Measurements from ENCODE around the gene TBX20. TPM values are rescaled to one million over a fixed set of nuclear protein-coding genes. Genes with fewer than 3 reads are reported as not detected.
"Not testable (repeated sequence)": the region's sequence is repeated elsewhere in the genome, so short reads cannot be mapped to it uniquely, and the experiment has no call there.

TBX20 gene
- total RNA-seq, 1 experiment from 2014 or later = 2.3 TPM

- no peak for DNase-seq (ENCODE audit: low spot score)
Measured at GRCh38 chr7:35255443-35256255, 1.7 kb upstream of the TBX20 start.

DNA sequence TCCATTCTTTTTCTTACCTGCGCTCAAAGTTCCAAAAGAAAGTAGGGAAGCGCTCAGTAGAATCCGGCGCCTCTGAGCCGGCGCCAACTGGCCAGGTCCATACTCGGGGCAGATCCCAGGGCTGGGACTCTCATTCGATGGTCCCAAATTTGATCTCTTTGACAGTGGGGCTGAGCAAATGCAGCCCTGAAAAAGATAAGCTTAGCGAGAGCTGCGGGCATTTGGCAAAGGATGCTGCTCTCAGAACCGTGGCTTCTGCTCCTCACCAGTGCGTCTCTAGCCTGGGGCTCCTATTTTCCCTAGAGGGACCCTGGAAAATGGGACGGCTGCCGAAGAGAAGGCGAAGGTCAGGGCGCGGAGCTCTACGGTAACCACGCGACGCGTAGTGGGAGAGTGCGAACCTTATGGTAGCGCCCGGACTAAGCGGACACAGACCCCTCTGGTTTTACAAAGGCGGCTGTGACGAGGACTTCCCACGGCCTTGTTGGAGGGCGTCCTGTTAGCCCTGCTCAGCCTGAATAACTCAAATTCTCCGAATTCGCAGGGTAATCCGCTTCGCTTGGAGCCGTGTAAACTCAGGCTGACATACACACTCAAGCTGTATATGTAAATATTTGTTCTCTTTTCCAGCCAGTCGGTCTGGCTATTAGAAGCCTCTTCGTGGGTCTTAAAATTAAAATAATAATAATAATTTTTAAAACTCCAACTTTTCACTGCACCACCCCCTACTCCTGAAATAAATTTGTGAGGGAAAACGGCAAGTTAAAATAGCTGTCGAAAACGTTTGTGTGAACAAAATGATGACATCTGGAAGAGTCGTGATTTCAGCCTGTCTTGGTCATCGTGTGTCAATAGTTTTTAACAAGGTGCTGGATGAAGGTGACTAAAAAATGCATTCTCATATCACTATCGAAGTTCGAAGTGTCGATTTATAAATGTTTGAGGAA is 869 bp upstream of the TBX20 start:
- no peak for DNase-seq (ENCODE audit: low spot score)

DNA sequence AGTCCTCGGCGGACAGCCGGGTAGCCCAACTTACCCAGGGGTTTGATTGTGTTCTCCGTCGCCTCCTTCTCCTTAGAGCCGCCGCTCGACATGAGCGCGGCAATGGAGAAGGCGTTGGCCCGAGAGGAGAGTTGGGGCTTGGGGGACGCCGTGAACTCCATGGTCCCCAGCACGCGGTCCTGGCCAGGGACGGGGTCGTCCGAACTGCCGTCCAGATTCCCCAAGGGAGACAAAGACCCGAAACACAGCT is 515 bp downstream of the TBX20 start:
- no peak for DNase-seq (ENCODE audit: low spot score)

DNA sequence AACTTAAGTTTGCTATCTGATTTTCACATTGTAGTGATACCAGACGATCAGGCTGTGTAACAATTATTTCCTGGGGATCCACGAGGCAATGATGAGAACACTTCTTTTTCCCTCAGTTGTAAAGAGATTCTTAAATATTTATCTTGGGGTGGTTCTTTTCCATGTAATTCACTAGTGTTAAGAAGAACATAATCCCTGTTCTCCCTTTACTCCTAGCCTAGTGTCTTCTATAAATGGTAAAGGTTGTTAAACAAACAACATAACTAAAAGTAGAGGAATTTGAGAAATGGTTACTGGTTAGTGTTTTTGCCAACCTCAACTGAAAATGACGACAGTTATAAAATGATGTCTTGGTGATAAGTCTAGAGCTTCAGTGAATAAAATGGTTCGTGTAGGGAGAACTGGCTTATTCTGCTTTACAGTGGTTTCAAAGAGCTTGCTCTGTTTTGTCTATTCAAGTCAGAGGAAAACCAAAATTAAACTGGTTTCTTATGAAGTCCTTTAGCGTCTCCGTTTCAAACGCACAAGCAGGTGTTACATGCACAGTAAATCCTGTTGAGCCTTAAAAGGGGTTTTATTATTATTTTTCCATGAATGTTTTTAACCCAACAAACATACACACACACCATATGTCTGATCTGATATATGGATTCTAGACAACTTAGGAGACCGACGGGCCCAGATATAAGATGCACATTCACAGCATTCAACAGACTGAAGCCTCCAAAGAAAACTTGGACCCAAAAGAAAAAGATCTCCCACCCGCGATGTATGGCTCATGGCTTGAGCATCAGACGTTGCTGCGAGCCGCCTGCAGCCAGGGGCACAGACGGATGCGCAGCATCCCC is 1.1 kb downstream of the TBX20 start:
- DNase-seq (ENCODE audit: low spot score) = no peak

- no peak for DNase-seq (ENCODE audit: low spot score)
Measured at GRCh38 chr7:35251606-35252310, 2.1 kb downstream of the TBX20 start.

GRCh38 chr7:35250941-35251340 is 3.0 kb downstream of the TBX20 start:
- DNase-seq (ENCODE audit: low spot score) = no peak

DNA sequence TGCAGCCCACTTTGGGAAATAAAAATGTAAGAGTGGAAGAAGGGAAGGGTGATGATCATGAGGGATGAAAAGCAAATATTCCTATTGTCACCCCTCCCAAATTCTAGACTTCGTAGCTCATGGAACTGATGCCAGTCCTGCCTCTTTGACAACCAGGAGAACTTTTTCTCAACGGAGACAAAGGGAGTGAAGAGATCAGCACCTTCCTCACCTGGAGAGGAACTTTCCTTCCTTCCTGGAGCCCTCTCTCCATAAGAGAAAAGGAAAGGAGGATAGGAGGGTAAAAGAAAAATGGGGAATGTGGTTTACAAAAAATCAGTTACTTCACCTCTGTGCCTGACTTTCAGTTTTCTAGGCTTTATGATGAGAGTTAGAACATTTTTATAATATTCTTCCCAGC is 3.4 kb downstream of the TBX20 start:
- DNase-seq (ENCODE audit: low spot score) = no peak

DNA sequence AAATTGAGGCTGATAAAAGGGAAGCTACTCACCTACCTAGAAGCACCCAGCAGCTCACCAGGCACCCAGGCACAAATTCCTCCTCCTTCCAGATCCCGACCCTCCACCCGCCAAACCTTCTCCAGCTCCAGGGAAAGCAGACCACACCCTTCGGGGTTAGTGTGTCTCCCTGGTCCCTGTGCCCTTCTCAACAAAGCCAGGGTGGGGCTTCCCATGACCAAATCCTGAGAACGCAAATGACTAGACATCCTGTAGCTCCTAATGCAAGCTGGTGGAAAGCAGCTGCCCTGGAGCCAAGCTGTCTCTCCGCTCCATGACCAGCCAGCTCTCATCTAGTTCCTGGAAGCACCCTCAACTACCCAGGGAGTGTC is 4.4 kb downstream of the TBX20 start:
- DNase-seq (ENCODE audit: low spot score) = peak; percentile 52

DNA sequence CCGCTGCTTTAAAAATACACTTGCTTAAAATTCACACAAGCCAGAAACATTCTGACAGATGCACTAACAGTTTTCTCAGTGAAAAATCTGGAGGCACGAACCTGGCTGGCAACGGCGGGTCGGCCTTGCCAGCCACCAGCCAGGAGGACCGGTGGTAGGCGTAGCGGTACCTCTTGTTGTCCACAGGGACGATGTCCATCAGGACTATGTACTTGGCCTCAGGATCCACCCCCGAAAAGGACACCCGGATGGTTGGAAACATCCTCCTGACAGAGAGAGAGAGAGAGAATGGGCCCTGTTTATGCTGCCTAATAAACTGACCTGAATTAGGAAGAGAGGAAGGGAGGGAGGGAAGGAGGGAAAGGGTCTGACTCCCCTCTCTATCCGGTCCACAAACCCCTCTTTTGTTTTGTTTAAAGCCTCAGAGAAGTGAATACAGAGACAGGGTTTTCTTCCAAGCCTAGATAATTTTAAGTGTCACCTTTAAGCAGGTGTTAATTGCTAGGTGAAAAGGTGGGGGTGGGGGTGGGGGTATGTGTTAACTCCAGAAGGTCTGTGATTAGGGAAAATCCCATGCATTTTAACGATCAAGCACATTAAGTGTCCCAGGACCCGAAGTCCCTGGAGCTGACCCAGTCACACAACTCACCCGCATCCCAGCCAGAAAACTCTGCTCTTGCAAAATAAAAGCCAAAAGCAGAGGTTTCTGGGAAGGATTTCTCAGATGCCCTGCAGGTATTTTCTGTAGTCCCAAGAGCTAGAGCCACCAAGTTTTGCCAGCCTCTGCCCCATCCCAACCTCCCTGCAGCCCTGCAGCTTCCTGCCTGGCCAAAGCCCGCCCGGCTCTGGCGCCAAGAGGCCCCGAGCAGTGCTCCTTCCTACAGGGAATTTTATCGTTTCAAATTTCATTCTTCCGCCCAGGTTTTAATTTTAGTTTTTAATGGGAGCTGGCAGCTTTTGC is 5.0 kb downstream of the TBX20 start:
- DNase-seq (ENCODE audit: low spot score) = no peak

- DNase-seq (ENCODE audit: low spot score) = no peak
Measured at GRCh38 chr7:35246819-35247218, 7.1 kb downstream of the TBX20 start.

DNA sequence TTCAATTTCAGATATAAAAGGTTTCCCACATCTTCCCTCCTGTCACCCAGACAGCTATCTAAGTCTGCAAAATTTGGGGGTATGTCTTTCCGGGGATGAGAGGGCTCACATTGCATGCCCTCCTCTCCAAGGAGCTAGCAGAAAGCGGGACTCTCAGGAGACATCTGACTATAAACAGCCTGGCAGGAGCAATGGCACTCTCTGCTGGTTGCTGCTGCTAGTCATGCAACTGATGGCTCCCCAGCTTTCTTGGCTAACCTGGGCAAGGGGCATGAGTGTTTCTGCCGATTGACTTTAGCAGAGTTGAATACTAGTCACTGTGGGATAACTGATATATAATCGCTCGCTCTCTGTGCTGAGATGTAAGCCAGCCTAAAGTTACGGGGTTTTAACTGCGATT is 12.0 kb downstream of the TBX20 start:
- DNase-seq (ENCODE audit: low spot score) = no peak

DNA sequence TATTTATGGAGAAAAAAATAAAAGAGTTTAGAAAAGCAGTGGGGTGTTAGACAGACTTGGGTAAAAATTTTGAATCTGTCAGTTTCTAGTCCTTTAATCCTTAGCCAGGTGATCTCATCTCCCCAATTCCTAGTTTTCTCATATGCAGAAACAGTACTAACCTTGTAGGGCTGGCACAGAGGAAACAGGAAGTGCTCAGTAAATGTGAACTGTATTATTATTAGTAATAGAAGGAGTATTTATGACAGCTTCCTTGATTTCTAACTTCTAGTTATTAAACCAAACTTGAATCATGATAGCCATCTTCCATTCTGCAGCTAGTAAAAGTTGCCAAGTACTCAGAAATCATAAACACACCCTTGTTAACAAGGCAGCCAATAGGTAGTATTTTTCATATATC is 12.5 kb downstream of the TBX20 start:
- DNase-seq (ENCODE audit: low spot score) = no peak

DNA sequence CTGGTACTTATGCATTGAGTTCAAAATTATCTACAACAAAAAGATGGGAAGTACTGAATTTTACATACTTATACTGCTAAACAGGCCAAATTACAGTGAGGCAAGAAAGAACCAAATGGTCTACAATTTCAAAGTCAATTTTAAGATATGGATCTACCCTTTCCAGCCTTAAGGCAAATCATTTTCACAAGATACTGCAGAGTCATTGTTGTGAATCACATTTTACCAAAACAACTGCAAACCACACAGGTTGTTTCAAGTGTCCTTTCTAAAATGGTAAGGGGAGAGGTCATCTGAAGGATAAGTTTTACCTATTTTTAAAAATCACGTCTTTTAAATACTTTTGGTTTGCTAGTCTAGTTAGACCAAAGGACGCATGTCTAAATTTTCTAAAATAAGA is 12.9 kb downstream of the TBX20 start:
- not testable (repeated sequence) for DNase-seq (ENCODE audit: low spot score)

DNA sequence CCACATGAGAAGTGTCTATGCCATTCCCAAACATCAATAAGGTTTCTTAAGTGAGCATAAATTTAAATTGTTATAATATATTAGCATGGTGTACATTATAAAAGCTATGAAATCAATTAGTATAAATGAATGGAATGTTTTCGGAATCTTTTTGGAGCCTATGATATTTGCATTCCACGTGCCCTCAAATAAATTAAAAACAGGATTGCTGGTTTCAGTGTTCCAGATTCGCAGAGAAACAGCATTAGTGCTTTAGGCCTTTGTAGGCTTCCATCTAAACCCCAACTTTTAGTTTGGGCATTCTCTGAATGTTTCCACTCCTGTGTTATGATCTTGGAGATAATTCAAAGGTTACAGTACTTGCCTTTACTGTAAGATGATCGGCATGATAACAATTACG is 15.4 kb downstream of the TBX20 start:
- not testable (repeated sequence) for DNase-seq (ENCODE audit: low spot score)

DNA sequence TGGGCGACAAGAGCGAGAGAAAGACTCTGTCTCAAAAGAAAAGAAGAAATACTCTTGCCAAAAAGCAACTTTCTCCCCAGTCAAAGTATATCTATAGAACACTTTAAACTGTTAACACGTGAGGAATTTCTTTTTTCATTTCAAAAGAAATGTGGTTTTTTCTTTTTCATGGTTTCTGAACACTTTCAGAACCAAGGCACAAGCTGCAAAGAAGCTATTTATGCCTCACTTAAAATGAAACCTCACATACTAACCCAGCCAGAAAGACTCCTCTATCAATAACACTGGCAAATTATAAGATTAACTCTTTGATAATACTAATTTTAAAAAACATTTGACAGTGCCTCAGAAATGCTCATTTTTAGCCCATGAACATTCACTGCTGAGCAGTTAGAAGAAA is 20.9 kb downstream of the TBX20 start:
- DNase-seq (ENCODE audit: low spot score) = no peak

DNA sequence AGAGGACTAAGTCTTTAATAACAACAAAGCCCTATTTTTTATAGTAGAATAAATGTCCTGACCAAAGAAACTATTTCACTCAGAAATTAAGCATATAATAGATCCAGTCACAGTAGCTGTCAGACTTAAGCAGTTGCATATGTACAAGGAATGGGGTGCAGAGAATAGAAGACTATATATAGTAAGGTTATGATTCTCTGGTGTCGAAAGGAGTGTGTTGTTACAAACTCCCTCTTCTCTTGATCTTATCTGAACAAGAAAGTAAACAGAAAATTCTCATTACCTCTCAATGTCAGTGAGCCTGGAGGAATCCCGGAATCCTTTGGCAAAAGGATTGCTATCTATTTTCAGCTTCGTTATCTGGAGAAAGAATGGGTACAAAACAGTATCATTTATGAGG is 22.7 kb downstream of the TBX20 start:
- DNase-seq (ENCODE audit: low spot score) = not testable (repeated sequence)

DNA sequence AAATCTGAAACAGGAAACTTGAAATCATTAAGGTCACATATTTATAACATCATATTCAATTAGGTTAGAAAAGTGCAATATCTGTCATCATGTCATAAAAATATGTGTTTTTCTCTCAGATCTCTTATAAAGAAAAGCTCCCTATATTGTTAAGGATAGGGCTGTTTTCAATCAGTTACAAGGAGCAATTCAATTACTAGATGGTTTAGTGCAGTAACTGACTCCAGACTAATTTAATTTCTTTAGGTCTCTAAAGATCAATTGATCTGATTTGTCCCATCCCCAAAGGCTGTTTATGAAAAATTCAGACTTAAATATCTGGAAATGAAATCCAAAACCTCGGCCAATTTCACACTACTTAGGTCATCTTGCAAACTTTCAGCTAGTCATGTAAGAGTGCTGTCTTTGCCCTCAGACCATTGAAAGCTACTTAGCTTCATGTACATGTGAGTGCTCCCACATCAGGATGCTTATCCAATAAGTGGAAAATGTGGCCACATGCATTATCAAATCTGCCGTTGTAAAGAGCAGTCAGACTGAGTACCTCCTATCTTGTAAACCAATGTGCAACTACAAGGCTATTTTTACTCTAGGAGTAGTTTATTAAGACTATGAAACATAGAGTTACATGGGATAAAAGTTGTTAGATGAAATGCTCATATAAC is 24.7 kb downstream of the TBX20 start:
- DNase-seq (ENCODE audit: low spot score) = not testable (repeated sequence)

- not testable (repeated sequence) for DNase-seq (ENCODE audit: low spot score)
Measured at GRCh38 chr7:35228496-35229051, 25.3 kb downstream of the TBX20 start.

GRCh38 chr7:35227438-35227837 is 26.5 kb downstream of the TBX20 start:
- not testable (repeated sequence) for DNase-seq (ENCODE audit: low spot score)

All from H4 (cell line).